GM12878 (cell line): ENCODE measurements around the gene RPE65. TPM values are rescaled to one million over a fixed set of nuclear protein-coding genes. Genes with fewer than 3 reads are reported as not detected.

Experiments used
- ATAC-seq: fragments of 200-7000 bp; cut with Tn5 transposase; 3 replicates; pipeline ENCODE4 v1.9.1; 2020; ENCODE audit warnings: mild to moderate bottlenecking, moderate library complexity
- BruUV-seq: library from RNA; stranded (reverse); fragments of 400-500 nt; replicated peaks from 2 replicates; lab custom pipeline; 2021; lab: Mats Ljungman, UMichigan
- CTCF ChIA-PET: fragments of 300-600 bp; sonication (Branson Sonifier 250); formaldehyde crosslinking; extraction: SDS; loops from one replicate; lab custom pipeline; 2021; ENCODE audit warnings: inconsistent platforms; lab: Yijun Ruan, JAX
- POLR2A ChIA-PET: fragments of 350-600 bp; formaldehyde crosslinking; extraction: SDS; loops from one replicate; lab custom pipeline; 2021; ENCODE audit warnings: inconsistent platforms; lab: Charles Lee
- RAD21 ChIA-PET: fragments of 300-600 bp; sonication (Branson Sonifier 250); formaldehyde crosslinking; loops from one replicate; lab custom pipeline; 2023; ENCODE audit warnings: antibody characterized with exemption; ENCODE audit not compliant: unreplicated experiment; lab: Charles Lee
- SMC1A ChIA-PET: fragments of 300-600 bp; sonication (Branson Sonifier 250); formaldehyde crosslinking; loops from one replicate; lab custom pipeline; 2023; ENCODE audit not compliant: unreplicated experiment, uncharacterized antibody; lab: Charles Lee
- DNase-seq: peaks from one replicate; pipeline ENCODE4 v3.0.0-alpha.2; 2011; ENCODE audit warnings: low read depth, low spot score
- FAIRE-seq: peaks from 3 replicates; lab custom pipeline; 2011; peaks lifted over from hg19 to GRCh38; lab: Jason Lieb, UNC
- H2AFZ ChIP-seq: 2 replicates; pipeline ENCODE4 v1.6.0; 2011; ENCODE audit warnings: low read depth, low read length, control low read depth; ENCODE audit not compliant: control insufficient read depth
- H3K27ac ChIP-seq: 2 replicates; pipeline ENCODE4 v1.5.1; 2011; ENCODE audit warnings: control low read depth; ENCODE audit not compliant: control insufficient read depth, insufficient read depth
- H3K27me3 ChIP-seq, 2 experiments: replicated peaks in 1 of 2; 2 replicates each; pipeline versions ENCODE4 v1.6.0 to v1.6.1; 2011; ENCODE audit warnings: low read length in 1 of 2; ENCODE audit not compliant: control insufficient read depth in 2 of 2, insufficient read depth in 2 of 2
- H3K36me3 ChIP-seq, 2 experiments: 2 replicates each; pipeline ENCODE4 v1.5.1; 2011; ENCODE audit warnings: low read length in 1 of 2; ENCODE audit not compliant: control insufficient read depth in 2 of 2, insufficient read depth in 2 of 2
- H3K4me1 ChIP-seq: 2 replicates; pipeline ENCODE4 v1.6.1; 2011; ENCODE audit warnings: mild to moderate bottlenecking, low read length, moderate library complexity, mixed read lengths; ENCODE audit not compliant: control insufficient read depth, insufficient read depth
- H3K4me2 ChIP-seq: 2 replicates; pipeline ENCODE4 v1.6.0; 2011; ENCODE audit warnings: control low read depth; ENCODE audit not compliant: control insufficient read depth, insufficient read depth
- H3K4me3 ChIP-seq: fragments of 200-600 bp; sonication (generic); 2 replicates; pipeline ENCODE4 v1.5.1; 2016
- H3K79me2 ChIP-seq: 2 replicates; pipeline ENCODE4 v1.6.0; 2011; ENCODE audit warnings: low read length; ENCODE audit not compliant: control insufficient read depth, insufficient read depth
- H3K9ac ChIP-seq: 2 replicates; pipeline ENCODE4 v1.8.0; 2011; ENCODE audit warnings: low read length, control low read depth, mixed read lengths; ENCODE audit not compliant: control insufficient read depth, insufficient read depth
- H3K9me3 ChIP-seq: replicated peaks from 3 replicates; pipeline ENCODE4 v1.5.1; 2011; ENCODE audit warnings: mild to moderate bottlenecking, low read length; ENCODE audit not compliant: control insufficient read depth, insufficient read depth
- H4K20me1 ChIP-seq: 2 replicates; pipeline ENCODE4 v1.6.0; 2011; ENCODE audit not compliant: control insufficient read depth, insufficient read depth
- ATF2 ChIP-seq: IDR thresholded peaks from 2 replicates; pipeline ENCODE4 v1.6.1; 2012; ENCODE audit warnings: low read length, inconsistent platforms
- CUX1 ChIP-seq: IDR thresholded peaks from 2 replicates; pipeline ENCODE4 v1.6.1; 2012; ENCODE audit warnings: improper control_type of control experiment, low read depth, low read length; ENCODE audit not compliant: insufficient replicate concordance
- EP300 ChIP-seq, 2 experiments: fragments of 150-350 bp in 1 of 2; IDR thresholded peaks; 2 replicates each; pipeline ENCODE4 v1.6.1; 2011 to 2012; ENCODE audit warnings: low read depth in 2 of 2, low read length in 2 of 2, borderline replicate concordance in 1 of 2, improper control_type of control experiment in 1 of 2, inconsistent platforms in 1 of 2; ENCODE audit not compliant: control insufficient read depth in 1 of 2
- HDGF ChIP-seq: fragments of 450-650 bp; IDR thresholded peaks from 2 replicates; pipeline ENCODE4 v1.6.1; 2016; ENCODE audit warnings: antibody characterized with exemption
- KLF5 ChIP-seq: fragments of 450-650 bp; IDR thresholded peaks from 2 replicates; pipeline ENCODE4 v1.6.1; 2014; ENCODE audit warnings: mild to moderate bottlenecking; ENCODE audit not compliant: partially characterized antibody
- NR2C1 ChIP-seq: fragments of 450-650 bp; IDR thresholded peaks from 2 replicates; pipeline ENCODE4 v1.6.1; 2017; ENCODE audit warnings: antibody characterized with exemption, mild to moderate bottlenecking, moderate library complexity
- RELA ChIP-seq: fragments of 450-650 bp; IDR thresholded peaks from 2 replicates; pipeline ENCODE4 v1.8.0; 2014; ENCODE audit warnings: borderline replicate concordance; ENCODE audit not compliant: partially characterized antibody
- SIN3A ChIP-seq: IDR thresholded peaks from 2 replicates; pipeline ENCODE4 v1.6.1; 2012; ENCODE audit warnings: low read depth, low read length, improper control_type of control experiment
- SP1 ChIP-seq: IDR thresholded peaks from one replicate; pipeline ENCODE4 v1.6.1; 2011; ENCODE audit warnings: low read depth, low read length
- SUPT20H ChIP-seq: IDR thresholded peaks from 2 replicates; pipeline ENCODE4 v1.6.1; 2011; ENCODE audit warnings: low read depth, mild to moderate bottlenecking, low read length, moderate library complexity, borderline replicate concordance; ENCODE audit not compliant: control insufficient read depth
- ZBTB11 ChIP-seq: fragments of 450-650 bp; formaldehyde crosslinking; IDR thresholded peaks from 2 replicates; pipeline ENCODE4 v1.5.0; 2022; ENCODE audit warnings: mild to moderate bottlenecking, missing genetic modification characterization
- ZNF622 ChIP-seq: fragments of 450-650 bp; IDR thresholded peaks from 2 replicates; pipeline ENCODE4 v1.6.1; 2017; ENCODE audit warnings: mild to moderate bottlenecking, inconsistent platforms
- WGBS: methylation state at CpG from one replicate; pipeline ENCODE4 v1.1.6; 2016; ENCODE audit warnings: low lambda C conversion rate; ENCODE audit not compliant: insufficient replicate concordance, insufficient coverage; ENCODE audit errors: missing lambda C conversion rate; 5-methylcytosine and 5-hydroxymethylcytosine counted together
- in situ Hi-C: fragments of 300-500 bp; cut with MboI; formaldehyde crosslinking; loops from 9 replicates; pipeline ENCODE4 v1.14.3; 2018; ENCODE audit warnings: mixed read lengths
- intact Hi-C: fragments of 100-400 bp; cut with micrococcal nuclease; formaldehyde crosslinking; loops from one replicate; pipeline ENCODE4 v1.14.2; 2022; ENCODE audit not compliant: unreplicated experiment
- polyA plus RNA-seq, 11 experiments: library from polyadenylated mRNA; depleted of rRNA in 4 of 11; unstranded in 6 of 11; stranded (reverse) in 5 of 11; fragments of >200 nt; fragmentation: Nextera tagmentation in 4 of 11; fragmentation: Illumina TruSeq in 1 of 11; extraction: Ambion mirVana in 4 of 11; extraction: Trizol in 1 of 11; gene quantifications; 1 replicate in 1 of 11; 2 replicates in 10 of 11; pipeline versions ENCODE4 v1.2.1 to v1.2.3, GENCODE V29; 2011 to 2016; ENCODE audit warnings: inconsistent platforms in 2 of 11, missing spikeins in 2 of 11, low read depth in 1 of 11
- total RNA-seq, 4 experiments: library from RNA; depleted of rRNA in 3 of 4; stranded (reverse); fragments of >200 nt in 3 of 4; fragmentation: Illumina TruSeq in 1 of 4; extraction: Trizol in 1 of 4; gene quantifications; 2 replicates each; pipeline versions ENCODE4 v1.2.1 to v1.2.3, GENCODE V29; 2013 to 2021

Gene RPE65
- total and polyA plus RNA-seq, 10 of the 15 experiments (the other 5 are each of a cell fraction or from before 2014, with no cell fraction given): not detected

GRCh38 chr1:68459091-68459490 lies 9.3 kb upstream of the RPE65 start:
- H4K20me1 ChIP-seq: no peaks in the 10 kb centered on the region
- H3K79me2 ChIP-seq: no peaks in the 10 kb centered on the region
- H3K27ac ChIP-seq: no peak overlapping the region
- no peaks in the 10 kb centered on the region for H3K4me1 ChIP-seq
- RAD21 ChIA-PET: no interaction called here
- in situ Hi-C loops (loop anchor here (25.0 kb wide), 1 partner anchor 1278 kb away; no protein-coding TSS in a partner anchor), intact Hi-C loops (no loop called here)
- no peaks in the 10 kb centered on the region for H3K36me3 ChIP-seq
- 39% methylated on average over 2 of the region's 2 CpGs for WGBS
- H3K27me3 ChIP-seq: no peaks in the 10 kb centered on the region
- BruUV-seq: no TSS peak
- CTCF ChIA-PET: interaction anchor here (2.4 kb wide), 1 partner anchor 16 kb away, joined by 5 read pairs; no protein-coding TSS in a partner anchor
- no peak overlapping the region for H3K4me2 ChIP-seq
- no peaks in the 10 kb centered on the region for H3K9me3 ChIP-seq
- SMC1A ChIA-PET: interaction anchor here (0.9 to 2.0 kb wide), 2 partner anchors 15 to 57 kb away, joined by 3 to 4 read pairs; no protein-coding TSS in a partner anchor
- DNase-seq (no peak), ATAC-seq (no peak), FAIRE-seq (no peak)
- no peak overlapping the region for H3K9ac ChIP-seq
- no peak overlapping the region for H2AFZ ChIP-seq
- no peak overlapping the region for H3K4me3 ChIP-seq
- POLR2A ChIA-PET: no interaction called here
- TF ChIP-seq KLF5 (no peak), EP300 (IDR thresholded peaks at IDR 0.05; ENCODE audit: borderline replicate concordance in 1 of 2, control insufficient read depth in 1 of 2, low read depth in 2 of 2, low read length in 2 of 2) (no peak), HDGF (no peak), CUX1 (no peak), SUPT20H (no peak), ZBTB11 (no peak), NR2C1 (no peak), SP1 (no peak), SIN3A (no peak), RELA (no peak), ATF2 (no peak), ZNF622 (no peak)
